Stimulated activated naive CD4-positive, alpha-beta T cell (primary cell): ENCODE measurements around the gene RPRML.
"Not testable (repeated sequence)": the region's sequence is repeated elsewhere in the genome, so short reads cannot be mapped to it uniquely, and the experiment has no call there.

Source experiments
- DNase-seq, 6 experiments: peaks; one replicate each; lab custom pipeline; 2025; lab: John Stamatoyannopoulos, UW

The RPRML gene

GRCh38 chr17:46979147-46979863 is at the start of gene RPRML:
Gene RPRML, minus strand, starts transcription at chr17:46979253. Its CDS starts 246 bp downstream, at chr17:46979007.
- DNase-seq: peak in 2 of 6 experiments; percentile 3 to 10

- DNase-seq: not testable (repeated sequence)
Observed at GRCh38 chr17:47016966-47017365, 37.9 kb upstream of the RPRML start.

GRCh38 chr17:47013341-47013740 is 34.3 kb upstream of the RPRML start:
- no peak for DNase-seq

GRCh38 chr17:47012457-47012856 is 33.4 kb upstream of the RPRML start:
- no peak for DNase-seq

- DNase-seq: no peak
Observed at GRCh38 chr17:47009759-47010594, 30.9 kb upstream of the RPRML start.

GRCh38 chr17:47004906-47005305 is 25.9 kb upstream of the RPRML start:
- no peak for DNase-seq

- not testable (repeated sequence) for DNase-seq
Observed at GRCh38 chr17:47003864-47004263, 24.8 kb upstream of the RPRML start.

GRCh38 chr17:46995841-46996571 is 17.0 kb upstream of the RPRML start:
- no peak for DNase-seq

GRCh38 chr17:46994993-46995392 is 15.9 kb upstream of the RPRML start:
- DNase-seq: no peak

GRCh38 chr17:46991617-46992016 is 12.6 kb upstream of the RPRML start:
- no peak for DNase-seq

GRCh38 chr17:46989637-46990431 is 10.8 kb upstream of the RPRML start:
- no peak for DNase-seq

GRCh38 chr17:46987927-46988326 is 8.9 kb upstream of the RPRML start:
- not testable (repeated sequence) for DNase-seq

- DNase-seq: no peak
Observed at GRCh38 chr17:46986366-46986765, 7.3 kb upstream of the RPRML start.

GRCh38 chr17:46984892-46985291 is 5.8 kb upstream of the RPRML start:
- no peak for DNase-seq

- no peak for DNase-seq
Observed at GRCh38 chr17:46984341-46984740, 5.3 kb upstream of the RPRML start.

GRCh38 chr17:46983782-46984181 is 4.7 kb upstream of the RPRML start:
- DNase-seq: no peak

GRCh38 chr17:46982577-46982976 is 3.5 kb upstream of the RPRML start:
- no peak for DNase-seq

- peak in 1 of 6 experiments; percentile 26 for DNase-seq
Observed at GRCh38 chr17:46978489-46979146, 435 bp downstream of the RPRML start.

- no peak for DNase-seq
Observed at GRCh38 chr17:46977750-46978488, 1.1 kb downstream of the RPRML start.

- DNase-seq: no peak
Observed at GRCh38 chr17:46977348-46977747, 1.7 kb downstream of the RPRML start.
